CD4-positive, alpha-beta T cell treated with Interferon gamma for 1 hour (primary cell): Measurements from ENCODE around the gene OTOR.
A peak's percentile ranks its signal among the peaks of the same experiment; 100 is the strongest.

ENCODE experiments used
- DNase-seq: peaks from one replicate; pipeline ENCODE4 v3.0.0-alpha.2; 2020

OTOR gene, protein sequence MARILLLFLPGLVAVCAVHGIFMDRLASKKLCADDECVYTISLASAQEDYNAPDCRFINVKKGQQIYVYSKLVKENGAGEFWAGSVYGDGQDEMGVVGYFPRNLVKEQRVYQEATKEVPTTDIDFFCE

GRCh38 chr20:16748308-16748900 lies at the start of gene OTOR:
Gene OTOR, plus strand, starts transcription at chr20:16748358. Its CDS starts 44 bp downstream, at chr20:16748402.
- DNase-seq, result no peak

DNA sequence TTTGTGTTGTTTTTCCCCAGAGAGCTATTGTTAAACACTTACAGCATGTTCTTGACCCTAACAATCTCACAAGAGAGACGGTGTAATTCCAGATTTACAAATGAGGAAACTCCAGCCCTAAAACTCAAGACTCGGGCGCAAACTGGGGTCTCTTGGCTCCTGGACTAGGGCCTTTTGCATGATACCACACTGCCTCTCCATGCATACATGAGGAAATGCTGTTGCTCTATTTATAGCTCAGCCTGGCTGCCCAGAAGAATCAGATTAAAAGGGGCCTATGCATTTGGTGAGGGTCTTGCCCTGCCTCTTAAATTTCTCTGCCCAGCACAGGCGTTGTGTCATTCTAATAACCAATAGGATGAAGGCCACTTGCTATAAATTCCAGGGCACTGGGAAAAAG lies 48.9 kb upstream of the OTOR start:
- DNase-seq, result no peak

DNA sequence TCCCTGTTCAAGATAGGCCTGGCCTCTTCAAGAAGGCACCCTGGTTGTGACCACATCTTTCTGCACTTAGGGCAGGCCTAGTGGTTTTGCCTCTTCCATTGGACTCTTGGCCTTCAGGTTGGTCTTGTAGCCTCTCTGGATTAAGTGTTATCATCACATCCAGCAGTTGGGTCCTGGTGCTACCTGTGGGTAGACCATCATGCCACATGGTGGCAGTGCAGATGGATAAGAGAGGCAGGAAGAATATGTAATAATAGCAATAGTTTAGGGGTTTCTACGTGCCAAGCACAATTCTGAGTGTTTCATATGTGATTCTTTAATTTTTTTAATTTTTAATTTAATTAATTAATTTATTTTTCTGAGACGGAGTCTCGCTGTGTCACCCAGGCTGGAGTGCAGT lies 46.9 kb upstream of the OTOR start:
- DNase-seq, result no peak

DNA sequence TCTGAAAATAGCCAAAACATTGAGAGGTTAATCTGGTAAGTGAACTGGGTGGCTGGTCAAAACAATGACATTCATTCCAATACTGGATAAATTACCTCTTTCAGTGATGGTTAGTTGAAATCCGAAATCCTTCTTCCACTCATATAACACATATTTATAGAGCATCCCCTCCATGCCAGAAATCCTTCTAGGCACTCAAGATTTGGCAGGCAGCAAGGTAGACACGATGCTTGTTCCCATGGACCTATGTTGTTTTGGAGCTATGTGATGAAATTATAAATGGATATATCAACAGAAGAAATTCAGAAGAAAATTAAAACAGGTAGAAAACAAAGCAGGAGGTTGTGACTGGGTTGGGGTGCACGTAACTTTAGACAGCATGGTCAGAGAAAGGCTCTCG lies 44.6 kb upstream of the OTOR start:
- no peak for DNase-seq

DNA sequence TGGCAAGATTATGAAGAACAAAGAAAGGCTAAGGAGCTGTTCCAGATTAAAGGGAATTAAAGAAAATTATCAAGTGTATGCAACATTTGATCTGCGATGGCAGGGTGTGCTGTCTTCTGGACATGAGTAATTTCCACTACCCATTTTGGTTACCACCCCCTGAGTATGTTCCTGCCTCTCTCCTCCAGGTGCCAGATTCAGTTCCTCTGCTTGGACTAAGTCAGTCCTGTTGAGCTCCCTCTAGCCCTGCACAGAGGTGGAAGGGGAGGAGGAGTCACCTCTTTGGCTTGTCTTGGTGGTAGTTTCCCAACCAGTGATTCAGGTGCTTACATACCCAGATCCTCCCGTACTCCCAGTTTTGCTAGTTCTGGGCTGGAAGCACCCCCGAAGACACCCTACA lies 40.5 kb upstream of the OTOR start:
- no peak for DNase-seq

GRCh38 chr20:16708602-16709001 lies 39.6 kb upstream of the OTOR start:
- DNase-seq, result no peak

GRCh38 chr20:16709017-16709416 lies 39.1 kb upstream of the OTOR start:
- no peak for DNase-seq

DNA sequence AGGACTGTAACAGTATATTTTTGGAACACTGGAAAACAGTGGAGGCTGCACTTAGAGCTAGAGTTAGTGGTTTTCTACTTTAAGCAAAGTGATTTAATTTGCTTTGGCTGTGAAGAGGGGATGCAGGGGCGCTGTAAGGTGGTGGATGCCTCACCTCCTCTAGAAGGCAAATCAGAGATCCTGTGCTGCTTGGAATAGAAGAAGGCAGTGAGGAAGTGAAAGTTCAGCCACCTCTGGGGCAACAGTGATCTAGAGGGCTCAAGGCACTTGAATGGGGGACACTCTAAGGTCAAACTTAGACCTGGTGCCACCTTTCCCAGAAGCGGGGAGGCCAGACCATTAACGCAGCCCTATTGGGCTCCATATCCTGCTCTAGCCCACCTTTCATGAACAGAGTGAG lies 37.4 kb upstream of the OTOR start:
- DNase-seq, result no peak

GRCh38 chr20:16711661-16712258 lies 36.4 kb upstream of the OTOR start:
- DNase-seq, result no peak

DNA sequence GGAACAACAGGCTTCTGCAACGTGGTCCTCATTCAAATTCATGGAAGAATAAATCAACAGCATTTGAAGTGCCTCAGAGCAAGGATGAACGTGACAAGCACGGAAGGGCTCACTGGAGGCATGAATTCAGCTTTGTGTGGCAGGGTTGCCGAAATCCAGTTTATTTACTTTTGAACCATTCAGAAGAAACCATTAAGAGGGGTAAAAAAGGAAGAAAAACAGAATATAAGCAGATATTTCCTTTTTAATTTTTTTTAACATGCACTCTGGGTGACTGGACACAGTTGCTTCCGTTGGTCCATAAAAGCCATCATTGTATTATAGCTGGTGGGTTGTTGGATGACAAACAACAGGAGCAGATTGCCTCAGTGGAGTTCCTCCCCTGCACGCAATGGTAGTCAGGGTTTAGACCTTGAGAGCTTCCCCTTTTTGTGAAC lies 35.6 kb upstream of the OTOR start:
- no peak for DNase-seq

- no peak for DNase-seq
These were observed 35.1 kb upstream of the OTOR start for GRCh38 chr20:16713066-16713465.

DNA sequence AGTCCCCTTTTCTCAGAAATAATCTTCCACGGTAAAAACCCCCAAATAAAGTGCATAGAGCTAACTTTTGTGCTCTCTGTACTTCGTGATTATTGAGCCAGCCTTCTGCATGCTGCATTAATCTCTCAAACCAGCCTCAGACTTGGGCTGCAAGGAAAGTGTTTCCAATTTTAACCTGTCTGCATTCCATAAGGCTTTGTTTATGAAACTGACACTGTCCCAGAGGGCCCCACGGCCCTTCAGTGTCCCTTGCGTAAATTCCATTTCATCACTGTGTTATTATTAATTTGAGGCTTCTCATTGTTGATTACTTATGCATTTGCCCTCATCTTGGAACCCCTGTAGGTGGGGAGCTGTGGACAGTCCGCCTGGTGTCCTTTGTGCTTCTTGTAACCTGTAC lies 33.9 kb upstream of the OTOR start:
- DNase-seq, result no peak

DNA sequence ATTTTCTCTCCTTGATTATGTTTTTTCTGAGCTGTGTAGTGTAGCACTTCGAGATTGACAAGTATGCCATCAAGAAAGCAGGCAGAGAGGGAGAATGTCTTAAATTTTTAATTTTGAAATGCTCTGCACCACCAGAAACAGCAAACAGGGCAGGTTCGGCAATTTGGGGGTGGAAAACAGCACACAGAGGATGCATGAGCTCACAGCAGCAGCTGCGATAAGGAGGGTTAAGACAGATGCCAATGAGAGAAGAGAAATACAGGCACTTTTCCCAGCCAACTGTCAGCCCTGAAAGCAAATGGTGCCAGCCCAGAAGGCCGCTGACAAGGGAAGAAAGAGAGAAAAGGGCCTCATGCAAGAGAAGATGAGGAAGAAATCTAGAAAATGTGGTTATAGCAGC lies 33.4 kb upstream of the OTOR start:
- DNase-seq, result no peak

GRCh38 chr20:16719421-16719820 lies 28.7 kb upstream of the OTOR start:
- no peak for DNase-seq

- DNase-seq, result no peak
These were observed 19.1 kb upstream of the OTOR start for GRCh38 chr20:16729080-16729479.

GRCh38 chr20:16729565-16730460 lies 18.3 kb upstream of the OTOR start, which contains the start of gene SNRPB2:
Gene SNRPB2, plus strand, starts transcription at chr20:16730026. Its CDS starts 1,677 bp downstream, at chr20:16731703.
- DNase-seq, result peak; percentile 91

DNA sequence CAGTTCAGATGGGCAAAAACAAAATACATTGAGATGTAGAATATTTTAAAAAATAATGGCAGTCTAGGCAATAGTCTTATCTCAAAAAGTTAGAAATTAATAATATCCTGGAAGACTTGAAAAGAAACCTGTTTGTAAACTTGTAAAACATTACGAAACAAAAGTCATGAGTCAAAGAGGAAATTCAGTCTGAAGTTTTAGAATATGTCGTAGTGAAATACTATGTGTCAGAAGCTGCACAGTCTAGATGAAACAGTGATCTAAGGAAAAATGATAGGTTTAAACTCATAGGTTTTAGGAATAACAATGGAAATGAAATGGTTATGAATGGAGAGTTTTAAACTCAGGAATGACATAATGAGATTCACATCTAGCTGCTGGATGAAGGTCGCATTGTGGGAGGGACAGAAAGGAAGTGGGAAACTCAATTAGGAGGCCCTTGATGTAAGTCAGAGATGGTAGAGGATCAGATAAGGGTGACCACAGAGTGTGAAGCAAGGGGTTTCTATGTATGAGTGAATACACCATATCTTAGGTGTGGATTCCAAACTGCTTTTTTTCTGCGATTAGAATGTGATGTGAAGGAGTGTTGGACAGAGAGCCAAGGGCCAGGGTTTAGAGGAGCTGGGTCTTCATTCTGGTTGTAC lies 15.5 kb upstream of the OTOR start:
- no peak for DNase-seq

GRCh38 chr20:16740365-16741072 lies 7.6 kb upstream of the OTOR start:
- DNase-seq, result no peak

DNA sequence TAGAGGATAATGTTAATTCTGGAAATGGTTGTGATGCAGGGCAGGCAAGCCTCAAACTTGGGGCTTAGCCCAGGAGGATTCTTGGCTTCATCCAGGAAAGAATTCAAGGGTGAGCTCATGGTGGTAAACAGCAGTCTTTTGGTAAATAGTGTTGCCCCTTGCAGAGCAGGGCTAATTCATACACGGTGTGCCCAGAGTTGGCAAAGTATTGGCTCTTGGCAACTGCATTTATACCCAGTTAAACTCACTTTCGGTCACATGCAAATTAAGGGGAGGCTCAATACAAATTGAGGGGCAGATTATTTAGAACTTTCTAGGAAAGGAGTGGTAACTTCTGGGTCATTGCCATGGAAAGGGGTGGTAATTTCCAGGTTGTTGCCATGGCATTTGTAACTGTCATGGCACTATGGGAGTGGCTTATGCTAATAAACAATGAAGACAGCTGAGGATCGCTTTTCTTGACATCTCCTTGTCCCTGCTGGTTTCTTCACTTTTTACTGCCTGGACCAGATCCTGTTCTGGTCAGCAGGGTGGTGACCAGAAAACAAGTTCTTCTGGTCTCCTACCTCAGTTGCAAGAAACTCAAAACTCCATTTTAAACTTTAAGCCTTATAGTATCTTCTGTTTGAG lies 3.9 kb upstream of the OTOR start:
- DNase-seq, result no peak

DNA sequence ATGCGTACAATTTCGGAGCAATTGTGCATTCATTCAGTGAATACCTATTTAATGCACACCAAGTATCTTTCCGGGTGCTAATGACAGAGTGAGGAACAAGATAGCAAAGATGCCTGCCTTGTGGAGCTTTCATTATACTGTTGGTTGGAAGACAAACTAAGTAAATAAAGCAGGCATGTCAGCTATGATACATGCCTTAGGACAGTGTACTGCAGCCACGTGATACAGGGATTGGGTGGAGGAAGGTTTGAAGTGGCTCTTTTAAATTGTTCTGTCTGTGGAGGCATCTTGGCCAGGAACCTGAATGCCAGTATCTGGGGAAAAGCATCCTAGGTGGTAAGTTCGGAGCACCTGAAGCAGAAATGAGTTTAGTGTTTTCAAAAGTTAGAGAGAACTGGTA lies 3.0 kb upstream of the OTOR start:
- no peak for DNase-seq

GRCh38 chr20:16747291-16747811 lies 807 bp upstream of the OTOR start:
- no peak for DNase-seq

DNA sequence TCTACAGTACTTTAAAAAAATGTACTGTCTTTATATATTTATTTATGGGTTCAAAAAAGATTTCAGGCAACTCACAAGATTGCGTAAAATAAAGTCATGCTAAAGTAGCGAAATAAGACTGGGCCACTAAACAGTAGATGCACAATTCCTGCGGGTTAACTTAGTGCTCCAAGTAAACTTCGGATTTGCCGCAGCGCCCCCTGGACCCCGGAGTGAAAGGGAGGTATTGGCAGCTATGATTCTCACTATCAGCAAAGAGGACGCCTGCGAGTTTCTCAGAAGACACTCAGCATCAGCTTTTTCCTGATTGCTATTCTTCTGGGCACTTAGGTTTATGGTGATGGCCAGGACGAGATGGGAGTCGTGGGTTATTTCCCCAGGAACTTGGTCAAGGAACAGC lies 1.4 kb downstream of the OTOR start:
- DNase-seq, result no peak
